NCI-H345 (cell line): ENCODE data around the gene METRN.

Source experiments
- DNase-seq: peaks from one replicate; lab custom pipeline; 2025; lab: John Stamatoyannopoulos, UW

METRN gene

DNA sequence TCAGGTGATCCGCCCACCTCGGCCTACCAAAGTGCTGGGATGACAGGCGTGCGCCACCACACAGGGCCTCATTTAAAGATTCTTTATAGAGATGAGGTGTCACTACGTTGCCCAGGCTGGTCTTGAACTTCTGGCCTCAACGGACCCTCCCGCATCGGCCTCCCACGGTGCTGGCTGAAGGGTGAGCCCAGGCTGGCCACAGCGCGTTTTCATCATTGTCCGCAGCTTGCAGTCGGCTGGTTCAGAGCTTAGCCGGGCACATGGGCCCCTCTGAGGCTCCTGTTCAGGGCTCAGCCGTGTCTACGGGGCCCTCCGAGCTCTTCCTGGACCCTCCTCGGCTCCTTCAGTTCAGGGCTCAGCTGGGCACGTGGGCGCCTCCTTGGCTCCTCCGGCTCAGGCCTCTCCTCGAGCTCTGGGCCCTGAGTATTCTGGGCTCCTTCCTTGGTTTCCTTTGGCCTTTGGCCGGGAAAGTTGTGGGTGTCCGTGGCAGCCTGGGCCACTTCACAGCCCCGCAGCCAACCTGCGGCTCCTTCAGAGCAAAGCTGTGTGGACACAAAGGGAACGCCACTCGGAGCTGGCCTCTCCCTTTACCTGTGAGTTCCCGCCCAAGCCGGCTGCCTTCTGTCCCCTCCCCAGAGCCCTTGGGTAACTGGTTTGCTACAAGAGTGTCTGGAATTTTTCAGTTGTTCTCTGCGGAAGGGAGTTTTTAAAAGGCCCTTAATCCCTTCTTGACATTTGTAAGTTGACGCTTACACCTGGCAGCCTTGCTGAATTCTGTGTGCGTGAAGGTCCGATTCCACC lies 44.4 kb downstream of the METRN start:
- DNase-seq: no peak

DNA sequence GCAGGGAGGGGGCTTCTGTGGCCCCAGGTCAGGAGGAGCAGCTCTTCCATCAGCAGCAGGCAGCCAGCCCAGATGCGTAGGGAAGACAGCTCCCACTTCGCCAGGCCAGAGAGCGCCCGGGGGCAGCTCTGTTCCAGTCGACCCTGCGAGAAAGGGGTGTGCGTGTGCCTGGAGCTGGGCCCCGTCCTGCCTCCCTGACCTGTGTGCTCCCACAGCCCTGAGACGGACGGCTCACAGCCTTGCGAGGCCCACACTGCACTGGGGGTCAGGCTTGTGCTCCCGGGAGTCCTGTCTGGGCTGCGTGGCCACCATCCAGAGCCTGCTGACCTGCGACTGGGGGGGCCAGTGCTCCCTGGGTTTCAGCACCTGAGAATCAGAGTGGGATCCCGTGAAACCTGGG lies 45.1 kb downstream of the METRN start:
- no peak for DNase-seq

DNA sequence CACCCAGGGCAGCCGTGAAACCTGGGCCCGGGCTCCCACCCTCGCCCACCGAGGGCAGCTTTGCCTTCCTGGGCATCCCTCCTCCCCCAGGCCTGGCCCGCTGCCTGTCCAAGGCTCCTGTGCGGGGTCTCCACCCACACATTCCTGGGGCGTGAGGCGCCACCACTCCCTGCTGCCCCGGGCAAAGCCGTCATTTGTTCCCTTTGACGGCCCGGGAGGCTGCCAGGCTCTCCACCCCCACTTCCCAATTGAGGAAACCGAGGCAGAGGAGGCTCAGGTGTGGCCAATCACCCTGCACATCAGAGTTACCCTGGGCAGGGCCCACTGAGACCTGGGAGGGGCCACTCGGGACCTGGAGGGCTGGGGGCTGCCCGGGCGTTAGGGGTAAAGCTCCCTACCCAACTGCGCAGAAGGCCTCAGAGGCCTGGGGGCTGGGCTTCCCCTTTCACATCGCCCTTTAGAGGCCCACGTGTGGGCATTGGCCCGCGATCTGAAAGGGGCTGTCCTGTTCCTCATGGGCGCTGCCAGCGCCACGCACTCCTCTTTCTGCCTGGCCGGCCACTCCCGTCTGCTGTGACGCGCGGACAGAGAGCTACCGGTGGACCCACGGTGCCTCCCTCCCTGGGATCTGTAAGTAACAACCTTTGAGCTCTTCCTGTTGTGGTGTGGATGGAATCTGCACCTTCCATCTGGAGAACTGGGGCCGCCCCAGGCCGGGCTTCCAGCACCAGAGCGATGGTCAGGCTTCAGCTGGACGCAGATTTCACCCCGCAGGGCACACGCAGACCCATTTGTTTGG lies 45.8 kb downstream of the METRN start, which contains the start of gene MSLN:
MSLN (plus strand) TSS at position 190 of the 799 bp plus-strand sequence. CDS start 1,947 bp downstream, outside the sequence.
- no peak for DNase-seq

DNA sequence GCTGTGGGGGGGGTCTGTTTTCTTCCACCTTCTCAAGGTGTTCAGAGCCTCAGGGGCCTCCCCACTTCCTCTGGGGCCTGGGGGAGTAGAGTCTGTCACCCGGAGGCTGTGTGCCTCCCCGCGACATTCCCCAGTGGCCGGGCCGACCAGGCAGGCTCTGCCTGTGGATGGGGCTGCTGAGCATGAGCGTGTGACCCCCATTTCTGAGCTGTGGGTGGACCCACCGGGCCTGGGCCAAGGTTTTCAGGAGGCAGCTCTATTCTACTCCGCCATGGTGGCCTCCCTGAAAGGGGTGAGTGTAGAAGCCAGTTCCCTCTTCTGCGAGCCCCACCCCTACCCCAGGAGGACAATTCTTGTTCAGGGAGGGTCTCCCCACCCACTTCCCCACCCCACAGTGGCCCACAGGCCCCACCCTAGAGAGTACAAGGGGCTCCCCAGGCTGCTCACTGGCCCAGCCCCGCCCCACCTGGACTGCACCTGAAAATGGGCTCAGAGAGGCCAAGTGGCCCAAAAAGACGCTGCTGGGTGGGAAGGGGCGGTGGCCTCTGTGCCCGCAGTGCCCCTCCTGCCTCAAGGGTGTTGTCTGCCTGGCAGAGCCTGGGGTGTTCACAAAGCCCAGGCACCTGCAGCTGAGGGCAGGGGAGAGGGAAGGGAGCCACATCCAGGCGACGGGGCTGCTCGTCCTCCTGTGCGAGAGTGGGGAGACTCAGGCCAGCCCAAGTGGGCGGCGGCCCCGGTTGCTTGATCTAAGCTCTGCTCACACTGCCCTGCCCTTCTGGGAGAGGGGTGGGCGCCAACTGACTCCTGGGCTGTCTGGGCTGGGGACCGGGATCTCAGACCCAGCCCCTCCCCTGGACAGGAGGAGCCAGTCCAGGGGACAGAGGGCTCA lies 47.0 kb downstream of the METRN start:
- DNase-seq: no peak

DNA sequence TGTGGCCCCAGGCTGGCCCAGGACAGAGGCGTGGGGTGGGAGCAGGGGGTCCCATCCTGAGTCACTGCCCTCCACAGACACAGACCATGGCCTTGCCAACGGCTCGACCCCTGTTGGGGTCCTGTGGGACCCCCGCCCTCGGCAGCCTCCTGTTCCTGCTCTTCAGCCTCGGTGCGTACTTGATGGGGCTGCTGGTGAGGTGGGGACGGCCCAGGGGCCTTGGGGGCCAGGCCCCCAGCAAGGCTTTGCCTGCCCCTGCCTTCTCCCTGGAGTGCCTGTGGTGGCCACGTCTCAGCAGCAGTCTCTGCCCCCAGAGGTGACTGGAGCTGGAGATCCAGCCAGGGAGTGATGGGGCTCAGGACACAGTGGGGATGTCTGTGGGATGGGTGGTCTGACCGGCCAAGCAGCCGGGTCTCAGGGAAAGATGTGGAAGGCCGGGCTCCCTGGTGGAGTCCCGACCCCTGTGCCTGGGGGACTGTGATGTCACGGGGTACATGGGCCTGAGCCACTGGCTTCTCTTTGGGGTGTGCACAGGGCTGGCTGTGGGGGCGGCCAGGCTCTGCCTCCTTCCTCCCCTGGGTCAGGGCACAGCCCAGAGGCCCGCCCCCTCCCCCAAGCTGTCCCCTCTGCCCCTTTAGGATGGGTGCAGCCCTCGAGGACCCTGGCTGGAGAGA lies 47.8 kb downstream of the METRN start:
- DNase-seq: no peak

DNA sequence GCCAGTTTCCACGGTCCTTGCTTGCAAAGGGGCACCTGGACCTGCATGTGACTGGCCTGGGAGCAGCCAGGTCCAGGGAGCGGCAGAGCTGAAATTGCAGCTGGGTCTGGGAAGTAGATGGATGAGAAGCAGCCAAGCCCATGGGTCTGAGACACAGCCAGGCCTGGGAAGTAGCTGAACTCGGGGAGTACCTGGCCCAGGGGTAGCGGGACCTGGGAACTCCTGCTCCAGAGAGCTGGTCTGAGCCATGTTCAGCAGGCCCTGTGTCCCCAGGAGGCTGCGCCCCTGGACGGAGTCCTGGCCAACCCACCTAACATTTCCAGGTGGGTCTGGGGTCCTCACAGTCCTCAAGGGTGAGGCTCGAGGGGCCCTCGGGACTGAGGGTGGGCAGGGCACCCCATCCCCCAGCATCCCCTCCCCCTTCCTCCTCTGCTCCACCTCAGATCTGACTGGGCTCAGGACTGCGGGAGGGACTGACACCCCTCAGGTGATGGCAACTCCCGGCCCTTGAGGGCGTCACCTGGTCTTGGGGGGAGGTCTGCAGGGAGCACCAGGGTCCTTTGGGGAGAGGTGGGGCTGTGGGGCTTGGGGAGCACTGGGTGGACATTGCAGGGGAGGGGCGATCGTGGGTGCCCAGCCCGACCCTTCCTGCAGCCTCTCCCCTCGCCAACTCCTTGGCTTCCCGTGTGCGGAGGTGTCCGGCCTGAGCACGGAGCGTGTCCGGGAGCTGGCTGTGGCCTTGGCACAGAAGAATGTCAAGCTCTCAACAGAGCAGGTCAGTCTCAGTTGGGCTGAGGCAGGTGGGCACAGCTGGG lies 48.7 kb downstream of the METRN start:
- DNase-seq: no peak

DNA sequence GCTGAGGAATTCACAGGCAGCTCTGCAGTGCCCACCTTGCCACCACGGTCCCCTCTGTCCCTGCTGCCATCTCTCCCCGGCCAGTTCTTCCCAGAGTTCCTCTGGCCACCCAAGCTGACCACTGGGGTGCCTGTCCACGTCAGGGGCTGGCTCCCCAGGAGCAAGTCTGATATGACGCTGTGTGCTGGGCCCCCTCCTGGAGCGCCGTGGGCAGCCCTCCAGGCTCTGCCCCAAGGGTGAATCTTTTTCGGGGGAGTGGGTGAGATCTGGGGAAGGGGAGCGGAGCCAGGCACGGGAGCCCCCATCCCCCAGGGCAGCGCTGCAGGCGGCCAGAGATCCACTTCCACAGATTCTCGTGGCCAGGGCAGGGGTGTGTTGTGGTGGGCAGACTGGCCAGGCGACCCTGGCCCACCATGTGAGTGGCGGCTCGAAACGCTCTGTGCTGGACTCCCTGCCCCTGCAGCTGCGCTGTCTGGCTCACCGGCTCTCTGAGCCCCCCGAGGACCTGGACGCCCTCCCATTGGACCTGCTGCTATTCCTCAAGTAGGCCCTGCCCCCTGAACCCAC lies 49.3 kb downstream of the METRN start:
- no peak for DNase-seq

DNA sequence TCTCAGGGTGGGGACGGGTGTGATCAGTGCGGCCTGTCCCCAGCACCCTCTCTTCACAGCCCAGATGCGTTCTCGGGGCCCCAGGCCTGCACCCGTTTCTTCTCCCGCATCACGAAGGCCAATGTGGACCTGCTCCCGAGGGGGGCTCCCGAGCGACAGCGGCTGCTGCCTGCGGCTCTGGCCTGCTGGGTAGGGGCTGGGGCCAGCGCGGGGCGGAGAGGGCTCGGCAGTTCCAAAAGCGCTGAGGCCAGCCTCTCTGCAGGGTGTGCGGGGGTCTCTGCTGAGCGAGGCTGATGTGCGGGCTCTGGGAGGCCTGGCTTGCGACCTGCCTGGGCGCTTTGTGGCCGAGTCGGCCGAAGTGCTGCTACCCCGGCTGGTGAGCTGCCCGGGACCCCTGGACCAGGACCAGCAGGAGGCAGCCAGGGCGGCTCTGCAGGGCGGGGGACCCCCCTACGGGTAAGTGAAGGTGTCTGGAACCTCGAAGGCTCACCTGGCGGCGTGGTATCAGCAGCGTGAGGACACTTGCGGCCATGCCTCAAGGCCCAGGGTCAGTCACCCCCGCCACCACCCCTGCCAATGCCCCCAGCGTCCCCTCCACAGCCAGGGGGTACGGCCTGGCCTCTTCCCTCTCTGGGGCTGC lies 50.0 kb downstream of the METRN start:
- no peak for DNase-seq

DNA sequence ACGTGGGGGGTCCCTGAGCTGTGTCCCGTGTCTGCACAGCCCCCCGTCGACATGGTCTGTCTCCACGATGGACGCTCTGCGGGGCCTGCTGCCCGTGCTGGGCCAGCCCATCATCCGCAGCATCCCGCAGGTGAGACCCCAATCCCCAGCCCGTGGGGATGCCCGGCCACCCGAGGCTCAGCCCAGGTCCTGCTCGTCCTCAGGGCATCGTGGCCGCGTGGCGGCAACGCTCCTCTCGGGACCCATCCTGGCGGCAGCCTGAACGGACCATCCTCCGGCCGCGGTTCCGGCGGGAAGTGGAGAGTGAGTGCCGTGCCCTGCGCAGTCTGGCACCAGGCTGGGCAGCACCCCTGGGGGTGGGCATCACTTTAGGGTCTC lies 50.6 kb downstream of the METRN start:
- DNase-seq: no peak

DNA sequence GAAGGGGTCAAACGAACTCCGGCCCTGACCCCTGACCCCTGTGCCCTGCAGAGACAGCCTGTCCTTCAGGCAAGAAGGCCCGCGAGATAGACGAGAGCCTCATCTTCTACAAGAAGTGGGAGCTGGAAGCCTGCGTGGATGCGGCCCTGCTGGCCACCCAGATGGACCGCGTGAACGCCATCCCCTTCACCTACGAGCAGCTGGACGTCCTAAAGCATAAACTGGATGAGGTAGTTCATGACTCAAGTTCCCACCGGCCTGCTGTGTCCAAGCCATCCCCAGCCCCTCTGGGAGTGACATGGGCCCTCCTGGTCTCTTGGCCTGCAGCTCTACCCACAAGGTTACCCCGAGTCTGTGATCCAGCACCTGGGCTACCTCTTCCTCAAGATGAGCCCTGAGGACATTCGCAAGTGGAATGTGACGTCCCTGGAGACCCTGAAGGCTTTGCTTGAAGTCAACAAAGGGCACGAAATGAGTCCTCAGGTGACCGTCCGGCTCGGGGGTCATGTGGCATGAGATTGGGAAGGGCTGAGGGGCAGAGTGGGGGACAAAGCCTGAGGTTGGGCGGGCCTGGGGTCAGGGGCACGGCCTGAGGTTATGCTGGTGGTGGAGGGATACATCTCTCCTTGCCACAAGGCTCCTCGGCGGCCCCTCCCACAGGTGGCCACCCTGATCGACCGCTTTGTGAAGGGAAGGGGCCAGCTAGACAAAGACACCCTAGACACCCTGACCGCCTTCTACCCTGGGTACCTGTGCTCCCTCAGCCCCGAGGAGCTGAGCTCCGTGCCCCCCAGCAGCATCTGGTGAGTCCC lies 51.3 kb downstream of the METRN start:
- no peak for DNase-seq

DNA sequence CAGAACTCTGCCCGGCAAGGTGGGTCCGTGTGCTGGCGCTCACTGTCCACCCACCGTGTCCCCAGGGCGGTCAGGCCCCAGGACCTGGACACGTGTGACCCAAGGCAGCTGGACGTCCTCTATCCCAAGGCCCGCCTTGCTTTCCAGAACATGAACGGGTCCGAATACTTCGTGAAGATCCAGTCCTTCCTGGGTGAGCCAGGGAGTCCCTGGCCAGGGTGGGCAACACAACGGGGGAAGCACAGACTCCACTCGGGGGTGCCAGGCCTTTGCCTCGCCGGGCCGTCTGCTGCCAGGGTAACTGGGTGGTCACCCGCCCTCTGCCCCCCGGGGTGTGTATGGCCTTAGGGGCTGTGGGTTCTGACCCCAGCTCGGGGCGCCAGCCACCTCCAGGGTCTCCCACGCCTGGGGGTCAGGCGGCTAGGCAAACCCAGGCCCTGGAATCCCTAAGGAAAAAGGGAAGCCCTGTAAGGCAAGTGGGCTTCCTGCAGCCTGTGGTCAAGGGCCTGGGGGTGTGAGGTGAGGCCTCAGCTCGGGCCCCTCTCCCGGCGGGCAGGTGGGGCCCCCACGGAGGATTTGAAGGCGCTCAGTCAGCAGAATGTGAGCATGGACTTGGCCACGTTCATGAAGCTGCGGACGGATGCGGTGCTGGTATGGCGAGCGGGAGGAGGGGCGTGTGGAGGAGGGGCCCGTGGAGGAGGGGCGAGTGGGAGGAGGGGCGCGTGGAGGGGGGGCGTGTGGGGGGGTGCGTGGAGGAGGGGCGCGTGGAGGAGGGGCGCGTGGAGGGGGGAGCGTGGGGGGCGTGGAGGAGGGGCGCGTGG lies 52.1 kb downstream of the METRN start:
- no peak for DNase-seq

DNA sequence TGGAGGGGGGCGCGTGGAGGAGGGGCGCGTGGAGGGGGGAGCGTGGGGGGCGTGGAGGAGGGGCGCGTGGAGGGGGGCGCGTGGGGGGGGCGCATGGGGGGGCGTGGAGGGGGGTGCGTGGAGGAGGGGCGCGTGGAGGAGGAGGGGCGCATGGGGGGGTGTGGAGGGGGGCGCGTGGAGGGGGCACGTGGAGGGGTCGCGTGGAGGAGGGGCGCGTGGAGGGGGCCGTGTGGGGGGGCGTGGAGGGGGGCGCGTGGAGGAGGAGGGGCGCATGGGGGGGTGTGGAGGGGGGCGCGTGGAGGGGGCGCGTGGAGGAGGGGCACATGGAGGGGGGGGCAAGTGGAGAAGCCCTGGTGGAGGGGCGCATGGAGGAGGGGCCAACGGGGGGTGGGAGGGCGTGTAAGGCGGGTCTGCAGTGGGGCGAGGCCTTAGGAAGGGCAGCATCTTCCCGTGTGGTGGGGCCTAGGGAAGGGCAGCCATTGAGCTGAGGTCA lies 52.9 kb downstream of the METRN start:
- DNase-seq: no peak

DNA sequence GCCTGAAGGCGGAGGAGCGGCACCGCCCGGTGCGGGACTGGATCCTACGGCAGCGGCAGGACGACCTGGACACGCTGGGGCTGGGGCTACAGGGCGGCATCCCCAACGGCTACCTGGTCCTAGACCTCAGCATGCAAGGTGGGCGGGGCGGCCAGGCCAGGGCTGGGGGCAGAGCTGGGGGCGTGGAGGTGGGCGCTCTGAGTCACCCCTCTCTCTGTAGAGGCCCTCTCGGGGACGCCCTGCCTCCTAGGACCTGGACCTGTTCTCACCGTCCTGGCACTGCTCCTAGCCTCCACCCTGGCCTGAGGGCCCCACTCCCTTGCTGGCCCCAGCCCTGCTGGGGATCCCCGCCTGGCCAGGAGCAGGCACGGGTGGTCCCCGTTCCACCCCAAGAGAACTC lies 53.5 kb downstream of the METRN start:
- no peak for DNase-seq
